HG03108 (cell line): Measurements from ENCODE around the gene TP73.

ENCODE experiments used
- ATAC-seq: cut with Tn5 transposase; IDR thresholded peaks from one replicate; pipeline ENCODE4 v1.9.1; 2021; ENCODE audit warnings: moderate library complexity; ENCODE audit not compliant: unreplicated experiment

TP73 gene

GRCh38 chr1:3670823-3671265 lies 18.5 kb downstream of the TP73 start:
- no peak for ATAC-seq

GRCh38 chr1:3671371-3672180 lies 19.3 kb downstream of the TP73 start:
- ATAC-seq: no peak

GRCh38 chr1:3672231-3672970 lies 20.1 kb downstream of the TP73 start:
- ATAC-seq: no peak

- no peak for ATAC-seq
Observed at GRCh38 chr1:3672971-3673361, 20.6 kb downstream of the TP73 start.

GRCh38 chr1:3673381-3674099 lies 21.2 kb downstream of the TP73 start:
- ATAC-seq: no peak

GRCh38 chr1:3674100-3675094 lies 22.1 kb downstream of the TP73 start:
- no peak for ATAC-seq

GRCh38 chr1:3675436-3675835 lies 23.1 kb downstream of the TP73 start:
- ATAC-seq: no peak

- ATAC-seq: peak; percentile 57
Observed at GRCh38 chr1:3676581-3677470, 24.5 kb downstream of the TP73 start.

GRCh38 chr1:3677484-3677883 lies 25.2 kb downstream of the TP73 start:
- no peak for ATAC-seq

GRCh38 chr1:3678361-3679097 lies 26.2 kb downstream of the TP73 start:
- no peak for ATAC-seq

GRCh38 chr1:3679098-3679555 lies 26.8 kb downstream of the TP73 start:
- no peak for ATAC-seq

GRCh38 chr1:3679799-3680453 lies 27.6 kb downstream of the TP73 start:
- no peak for ATAC-seq

- no peak for ATAC-seq
Observed at GRCh38 chr1:3680488-3681230, 28.3 kb downstream of the TP73 start.

- no peak for ATAC-seq
Observed at GRCh38 chr1:3681231-3681897, 29.0 kb downstream of the TP73 start.

- no peak for ATAC-seq
Observed at GRCh38 chr1:3681898-3682806, 29.8 kb downstream of the TP73 start.

- no peak for ATAC-seq
Observed at GRCh38 chr1:3683197-3683596, 30.9 kb downstream of the TP73 start.
